Right cardiac atrium (tissue), 5 donors: ENCODE data around the gene ZCCHC9. TPM values are rescaled to one million over a fixed set of nuclear protein-coding genes. Genes with fewer than 3 reads are reported as not detected.
"Not testable (repeated sequence)": the region's sequence is repeated elsewhere in the genome, so short reads cannot be mapped to it uniquely, and the experiment has no call there.

Source experiments
- ATAC-seq, 2 donors: fragments of 200-7000 bp; cut with Tn5 transposase; one replicate each; pipeline versions ENCODE4 v1.8.0 to v1.9.1; 2020; ENCODE audit warnings: moderate library complexity in 2 of 2, mild to moderate bottlenecking in 1 of 2
- DNase-seq, 3 donors: peaks; one replicate each; pipeline ENCODE4 v3.0.0-alpha.2; 2020
- H3K27ac ChIP-seq: one replicate; pipeline ENCODE4 v1.5.1; 2013; ENCODE audit warnings: mild to moderate bottlenecking, low read length, control low read depth, moderate library complexity
- H3K27me3 ChIP-seq: one replicate; pipeline ENCODE4 v1.6.1; 2013; ENCODE audit not compliant: control insufficient read depth, insufficient read depth
- H3K4me1 ChIP-seq: one replicate; pipeline ENCODE4 v1.6.1; 2013; ENCODE audit warnings: low read length; ENCODE audit not compliant: control insufficient read depth, insufficient read depth
- H3K4me3 ChIP-seq: one replicate; pipeline ENCODE4 v1.5.1; 2013; ENCODE audit warnings: low read length, control low read depth
- H3K9me3 ChIP-seq: one replicate; pipeline ENCODE4 v1.6.1; 2013; ENCODE audit warnings: low read length; ENCODE audit not compliant: control insufficient read depth
- WGBS: extraction: QIAGEN DNeasy Blood & Tissue Kit; methylation state at CpG from one replicate; pipeline ENCODE4 v1.1.7; 2013; 5-methylcytosine and 5-hydroxymethylcytosine counted together
- intact Hi-C, 4 donors: fragments of 100-400 bp; cut with DNase I; formaldehyde crosslinking; loops; one replicate each; pipeline versions ENCODE4 v1.11.0 to v1.14.0; 2022 to 2023
- polyA plus RNA-seq: library from polyadenylated mRNA; stranded (reverse); fragments of 200-250 nt; gene quantifications from one replicate; pipeline ENCODE4 v1.2.3, GENCODE V29; 2013
- total RNA-seq, 4 donors: library from RNA; stranded (reverse); fragmentation: NEBNext Ultra II Directional; extraction: Animal tissue kit (Norgen Biotek cat#: 25700); gene quantifications; one replicate each; pipeline ENCODE4 v1.2.1, GENCODE V29; 2021
- donor health status: healthy with polysubstance abuse.
- donor health status: DM: no; HTN: yes; CAD: no.
- donor health status: DM: no; HTN: no; CAD: no.
- donor health status: DM: no; HTN: yes; CAD: no; lungs with severe emphysema.
- donor health status: DM: yes; HTN: yes; CAD: no.

Gene ZCCHC9
- total and polyA plus RNA-seq, 5 donors, result 13.0 to 17.3 (median 13.9) TPM

- DNase-seq (no peak), ATAC-seq (no peak)
- intact Hi-C loops, result no loop called here
- Histone ChIP-seq H3K4me1 (no peaks in the 10 kb centered on the region), H3K9me3 (no peaks in the 10 kb centered on the region), H3K4me3 (no peak overlapping the region), H3K27ac (no peak overlapping the region), H3K27me3 (no peaks in the 10 kb centered on the region)
- 76% methylated on average over 2 of the region's 2 CpGs for WGBS
Observed at GRCh38 chr5:81335946-81336345, 34.6 kb downstream of the ZCCHC9 start.

- Histone ChIP-seq H3K9me3 (no peaks in the 10 kb centered on the region), H3K4me3 (no peak overlapping the region), H3K27me3 (no peaks in the 10 kb centered on the region), H3K4me1 (no peaks in the 10 kb centered on the region), H3K27ac (no peak overlapping the region)
- DNase-seq (no peak), ATAC-seq (no peak)
- 31% methylated on average over 1 of the region's 1 CpG for WGBS
- intact Hi-C loops, result no loop called here
Observed at GRCh38 chr5:81336556-81336955, 35.2 kb downstream of the ZCCHC9 start.

GRCh38 chr5:81337803-81338202, 36.4 kb downstream of the ZCCHC9 start:
- no peaks in the 10 kb centered on the region for H3K9me3 ChIP-seq
- no peak overlapping the region for H3K4me3 ChIP-seq
- H3K27ac ChIP-seq, result no peak overlapping the region
- intact Hi-C loops, result no loop called here
- H3K4me1 ChIP-seq, result no peaks in the 10 kb centered on the region
- no peak for ATAC-seq
- H3K27me3 ChIP-seq, result no peaks in the 10 kb centered on the region
- WGBS, result 77% methylated on average over 2 of the region's 2 CpGs
- no peak for DNase-seq

- DNase-seq, ATAC-seq, H3K27me3 ChIP-seq, H3K4me1 ChIP-seq, intact Hi-C loops, H3K27ac ChIP-seq, H3K4me3 ChIP-seq, H3K9me3 ChIP-seq: not testable (repeated sequence)
- WGBS, result 46% methylated on average over 3 of the region's 3 CpGs
Observed at GRCh38 chr5:81338213-81338612, 36.8 kb downstream of the ZCCHC9 start.

GRCh38 chr5:81344736-81345135, 43.3 kb downstream of the ZCCHC9 start:
- WGBS, result 87% methylated on average over 13 of the region's 13 CpGs
- H3K9me3 ChIP-seq, result no peaks in the 10 kb centered on the region
- H3K27ac ChIP-seq, result no peak overlapping the region
- intact Hi-C loops, result no loop called here
- H3K4me3 ChIP-seq, result no peak overlapping the region
- no peak for DNase-seq
- H3K27me3 ChIP-seq, result no peaks in the 10 kb centered on the region
- H3K4me1 ChIP-seq, result no peaks in the 10 kb centered on the region
- no peak for ATAC-seq

GRCh38 chr5:81345411-81346003, 44.1 kb downstream of the ZCCHC9 start:
- 89% methylated on average over 5 of the region's 5 CpGs for WGBS
- Histone ChIP-seq H3K27ac (no peak overlapping the region), H3K9me3 (no peaks in the 10 kb centered on the region), H3K4me3 (no peak overlapping the region), H3K27me3 (no peaks in the 10 kb centered on the region), H3K4me1 (no peaks in the 10 kb centered on the region)
- DNase-seq, result no peak
- ATAC-seq, result no peak
- intact Hi-C loops, result no loop called here

- no peak for ATAC-seq
- intact Hi-C loops, result no loop called here
Observed at GRCh38 chr5:81349161-81349560, 47.8 kb downstream of the ZCCHC9 start.

GRCh38 chr5:81350507-81350906, 49.1 kb downstream of the ZCCHC9 start:
- H3K27ac ChIP-seq, result no peak overlapping the region
- ATAC-seq (no peak), DNase-seq (no peak)
- no peak overlapping the region for H3K4me3 ChIP-seq
- intact Hi-C loops, result no loop called here
- no peaks in the 10 kb centered on the region for H3K4me1 ChIP-seq
- H3K27me3 ChIP-seq, result no peaks in the 10 kb centered on the region
- H3K9me3 ChIP-seq, result no peaks in the 10 kb centered on the region

More at GRCh38 chr5:81349161-81349560, 47.8 kb downstream of the ZCCHC9 start:
- no peak for DNase-seq
- Histone ChIP-seq H3K27me3 (no peaks in the 10 kb centered on the region), H3K4me3 (no peak overlapping the region), H3K27ac (no peak overlapping the region), H3K9me3 (no peaks in the 10 kb centered on the region), H3K4me1 (no peaks in the 10 kb centered on the region)
- 70% methylated on average over 4 of the region's 4 CpGs for WGBS

GRCh38 chr5:81353189-81353588, 51.8 kb downstream of the ZCCHC9 start:
- Histone ChIP-seq H3K4me3 (no peak overlapping the region), H3K27me3 (no peaks in the 10 kb centered on the region), H3K27ac (no peak overlapping the region), H3K4me1 (no peaks in the 10 kb centered on the region), H3K9me3 (no peaks in the 10 kb centered on the region)
- intact Hi-C loops, result no loop called here
- WGBS, result 75% methylated on average over 5 of the region's 5 CpGs
- ATAC-seq (no peak), DNase-seq (no peak)

GRCh38 chr5:81354093-81354492, 52.7 kb downstream of the ZCCHC9 start:
- H3K4me3 ChIP-seq, result no peak overlapping the region
- 57% methylated on average over 2 of the region's 2 CpGs for WGBS
- DNase-seq (no peak), ATAC-seq (no peak)
- no peaks in the 10 kb centered on the region for H3K4me1 ChIP-seq
- no peaks in the 10 kb centered on the region for H3K9me3 ChIP-seq
- H3K27ac ChIP-seq, result no peak overlapping the region
- intact Hi-C loops, result no loop called here
- H3K27me3 ChIP-seq, result no peaks in the 10 kb centered on the region

- 77% methylated on average over 11 of the region's 11 CpGs for WGBS
- Histone ChIP-seq H3K27ac (no peak overlapping the region), H3K4me1 (no peaks in the 10 kb centered on the region), H3K4me3 (no peak overlapping the region), H3K9me3 (no peaks in the 10 kb centered on the region), H3K27me3 (no peaks in the 10 kb centered on the region)
- DNase-seq, result no peak
- intact Hi-C loops, result no loop called here
- no peak for ATAC-seq
Observed at GRCh38 chr5:81355291-81356251, 54.2 kb downstream of the ZCCHC9 start.
